ENCODE results near the gene CD6. TPM values are rescaled to one million over a fixed set of nuclear protein-coding genes. Genes with fewer than 3 reads are reported as not detected.
"Not testable (repeated sequence)": the region's sequence is repeated elsewhere in the genome, so short reads cannot be mapped to it uniquely, and the experiment has no call there.

The CD6 gene
- total RNA-seq, 2 donors from 2014 or later = 0.51 to 1.2 TPM

DNA sequence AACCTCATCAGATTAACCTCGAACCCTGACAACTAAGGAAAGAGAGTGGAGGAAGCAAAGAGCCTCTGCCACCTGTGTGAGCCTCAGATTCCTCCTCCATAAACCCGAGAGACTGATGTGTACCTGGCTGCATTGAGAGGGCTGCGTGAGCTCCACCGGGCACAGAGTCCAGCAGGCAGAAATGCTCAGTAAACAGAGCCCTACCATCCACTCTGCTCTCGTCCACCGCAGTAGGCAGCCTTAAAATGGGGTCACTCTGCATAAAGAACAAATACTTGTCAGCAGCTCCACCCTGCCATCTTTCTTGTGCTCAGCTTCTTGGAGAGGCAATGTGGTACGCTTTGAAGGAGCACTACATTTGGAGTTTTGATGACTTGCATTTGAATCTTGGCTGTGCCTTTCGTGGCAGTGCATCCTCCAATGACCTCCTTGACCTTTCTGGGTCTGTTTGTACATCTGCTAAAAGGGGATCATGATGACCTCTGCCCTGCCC, 87.8 kb downstream of the CD6 start:
- Histone ChIP-seq H3K27me3 (replicated peaks; ENCODE audit: insufficient read depth) (no peaks in the 10 kb centered on the region), H3K4me1 (replicated peaks) (no peaks in the 10 kb centered on the region), H3K36me3 (no peaks in the 10 kb centered on the region), H3K4me3 (no peak overlapping the region), H3K27ac (no peak overlapping the region), H3K9me3 (no peaks in the 10 kb centered on the region)
- TF ChIP-seq POLR2AphosphoS5 (IDR thresholded peaks at IDR 0.05) (no peak), POLR2A (IDR thresholded peaks at IDR 0.05) (no peak)
- TF ChIP-seq, protein P1, sequence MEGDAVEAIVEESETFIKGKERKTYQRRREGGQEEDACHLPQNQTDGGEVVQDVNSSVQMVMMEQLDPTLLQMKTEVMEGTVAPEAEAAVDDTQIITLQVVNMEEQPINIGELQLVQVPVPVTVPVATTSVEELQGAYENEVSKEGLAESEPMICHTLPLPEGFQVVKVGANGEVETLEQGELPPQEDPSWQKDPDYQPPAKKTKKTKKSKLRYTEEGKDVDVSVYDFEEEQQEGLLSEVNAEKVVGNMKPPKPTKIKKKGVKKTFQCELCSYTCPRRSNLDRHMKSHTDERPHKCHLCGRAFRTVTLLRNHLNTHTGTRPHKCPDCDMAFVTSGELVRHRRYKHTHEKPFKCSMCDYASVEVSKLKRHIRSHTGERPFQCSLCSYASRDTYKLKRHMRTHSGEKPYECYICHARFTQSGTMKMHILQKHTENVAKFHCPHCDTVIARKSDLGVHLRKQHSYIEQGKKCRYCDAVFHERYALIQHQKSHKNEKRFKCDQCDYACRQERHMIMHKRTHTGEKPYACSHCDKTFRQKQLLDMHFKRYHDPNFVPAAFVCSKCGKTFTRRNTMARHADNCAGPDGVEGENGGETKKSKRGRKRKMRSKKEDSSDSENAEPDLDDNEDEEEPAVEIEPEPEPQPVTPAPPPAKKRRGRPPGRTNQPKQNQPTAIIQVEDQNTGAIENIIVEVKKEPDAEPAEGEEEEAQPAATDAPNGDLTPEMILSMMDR (IDR thresholded peaks at IDR 0.05) = no peak
- 84% methylated on average over 8 of the region's 8 CpGs for WGBS
- intact Hi-C loops (cut with DNase I) = no loop called here
- DNase-seq (ENCODE audit: low spot score) = no peak

DNA sequence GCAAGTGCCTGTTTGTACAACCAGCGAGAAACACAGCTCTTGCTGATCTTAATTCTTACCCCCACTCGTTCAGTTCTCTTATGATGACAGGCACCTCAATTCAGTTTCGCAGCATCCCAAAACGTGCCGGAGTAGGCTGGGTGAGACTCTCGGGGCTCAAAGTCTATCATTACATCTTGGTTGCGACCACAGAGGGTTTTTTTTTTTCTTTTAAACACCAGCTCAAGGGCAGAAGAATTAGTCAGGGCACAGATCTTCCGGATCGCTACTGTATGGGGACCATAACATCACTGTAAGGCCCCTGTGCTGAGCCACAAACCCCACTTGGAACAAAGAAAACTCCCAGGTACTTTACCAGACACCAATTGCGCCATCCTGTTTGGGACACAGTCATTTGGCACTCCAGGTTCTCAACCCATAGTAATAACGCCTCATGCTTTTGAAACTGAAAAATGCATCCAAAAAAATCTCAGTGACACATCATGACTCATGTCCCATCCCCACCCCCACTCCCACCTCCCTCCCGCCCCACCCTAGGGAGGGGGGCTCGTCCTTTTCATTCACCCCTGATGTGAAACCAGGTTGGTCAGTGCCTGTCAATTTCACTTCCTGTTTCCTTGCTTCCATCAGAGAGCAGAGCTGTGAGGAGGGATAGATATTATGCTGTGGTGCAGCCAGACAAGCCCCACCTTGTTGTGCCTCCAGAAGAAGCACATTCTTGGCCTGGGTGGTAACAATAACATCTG, 89.8 kb downstream of the CD6 start:
- Histone ChIP-seq H3K27ac (no peak overlapping the region), H3K4me3 (no peak overlapping the region), H3K27me3 (replicated peaks; ENCODE audit: insufficient read depth) (no peaks in the 10 kb centered on the region), H3K36me3 (no peaks in the 10 kb centered on the region), H3K9me3 (no peaks in the 10 kb centered on the region), H3K4me1 (replicated peaks) (no peaks in the 10 kb centered on the region)
- no peak for DNase-seq (ENCODE audit: low spot score)
- WGBS = 69% methylated on average over 13 of the region's 13 CpGs
- intact Hi-C loops (cut with DNase I) = no loop called here
- TF ChIP-seq POLR2A (IDR thresholded peaks at IDR 0.05) = no peak
- no peak for TF ChIP-seq POLR2AphosphoS5 (IDR thresholded peaks at IDR 0.05)
- TF ChIP-seq, protein P1 (IDR thresholded peaks at IDR 0.05) = no peak

DNA sequence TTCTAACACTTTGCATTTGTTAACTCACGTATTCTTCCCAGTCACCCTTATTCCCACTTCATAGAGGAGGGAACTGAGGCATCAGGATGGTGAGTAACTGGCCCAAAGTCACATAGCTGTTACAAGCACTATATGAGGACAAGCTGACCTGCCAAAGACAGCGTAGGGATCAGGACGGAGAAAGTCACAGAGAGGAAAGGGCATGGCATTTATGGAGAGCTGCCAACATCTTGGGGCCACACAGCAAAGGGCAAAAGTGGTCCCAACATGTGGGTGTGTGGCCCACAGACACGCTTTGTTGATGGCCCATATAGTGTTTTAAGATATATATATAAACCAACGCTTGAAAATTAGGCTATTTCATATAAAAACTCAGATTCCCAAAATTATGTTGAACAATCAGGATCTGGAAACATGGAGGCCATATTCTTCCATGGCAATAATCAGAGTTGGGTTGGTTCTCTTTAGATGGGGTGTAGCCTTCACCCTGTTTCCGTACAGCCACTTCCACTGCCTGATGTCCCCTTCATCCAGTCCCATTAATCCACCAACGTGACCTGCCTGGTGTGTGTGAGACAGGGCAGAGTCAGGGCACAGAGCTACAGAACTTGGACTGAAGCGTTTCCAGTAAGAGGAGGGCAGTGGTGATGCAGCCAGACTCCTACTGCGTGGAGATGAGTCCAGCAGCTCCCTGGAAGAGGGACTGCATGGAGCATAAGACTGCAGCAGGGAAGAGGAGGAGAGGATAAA, 90.9 kb downstream of the CD6 start:
- WGBS = 87% methylated on average over 9 of the region's 9 CpGs
- no peak for DNase-seq (ENCODE audit: low spot score)
- TF ChIP-seq POLR2AphosphoS5 (IDR thresholded peaks at IDR 0.05) (no peak), POLR2A (IDR thresholded peaks at IDR 0.05) (no peak)
- TF ChIP-seq, protein P1 (IDR thresholded peaks at IDR 0.05) = no peak
- H3K9me3 ChIP-seq = no peaks in the 10 kb centered on the region
- H3K4me1 ChIP-seq (replicated peaks) = no peaks in the 10 kb centered on the region
- no peaks in the 10 kb centered on the region for H3K27me3 ChIP-seq (replicated peaks; ENCODE audit: insufficient read depth)
- H3K27ac ChIP-seq = no peak overlapping the region
- intact Hi-C loops (cut with DNase I) = no loop called here
- no peak overlapping the region for H3K4me3 ChIP-seq
- no peaks in the 10 kb centered on the region for H3K36me3 ChIP-seq

DNA sequence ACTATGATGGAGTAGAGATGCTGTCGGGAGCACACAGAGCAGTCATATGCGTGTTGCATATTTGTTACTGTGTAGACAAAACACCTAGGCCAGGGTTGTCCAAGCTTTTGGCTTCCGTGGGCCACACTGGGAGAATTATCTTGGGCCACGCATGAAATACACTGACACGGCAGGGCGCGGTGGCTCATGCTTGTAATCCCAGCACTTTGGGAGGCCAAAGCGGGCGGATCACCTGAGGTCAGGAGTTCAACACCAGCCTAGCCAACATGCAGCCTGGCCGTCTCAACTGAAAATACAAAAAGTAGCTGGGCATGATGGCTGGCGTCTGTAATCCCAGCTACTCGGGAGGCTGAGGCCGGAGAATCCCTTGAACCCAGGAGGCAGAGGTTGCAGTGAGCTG, 93.8 kb downstream of the CD6 start:
- H3K27ac ChIP-seq; H3K36me3 ChIP-seq; DNase-seq (ENCODE audit: low spot score); H3K27me3 ChIP-seq (replicated peaks; ENCODE audit: insufficient read depth); intact Hi-C loops (cut with DNase I); H3K4me1 ChIP-seq (replicated peaks); H3K4me3 ChIP-seq; H3K9me3 ChIP-seq: not testable (repeated sequence)
- 95% methylated on average over 13 of the region's 13 CpGs for WGBS

DNA sequence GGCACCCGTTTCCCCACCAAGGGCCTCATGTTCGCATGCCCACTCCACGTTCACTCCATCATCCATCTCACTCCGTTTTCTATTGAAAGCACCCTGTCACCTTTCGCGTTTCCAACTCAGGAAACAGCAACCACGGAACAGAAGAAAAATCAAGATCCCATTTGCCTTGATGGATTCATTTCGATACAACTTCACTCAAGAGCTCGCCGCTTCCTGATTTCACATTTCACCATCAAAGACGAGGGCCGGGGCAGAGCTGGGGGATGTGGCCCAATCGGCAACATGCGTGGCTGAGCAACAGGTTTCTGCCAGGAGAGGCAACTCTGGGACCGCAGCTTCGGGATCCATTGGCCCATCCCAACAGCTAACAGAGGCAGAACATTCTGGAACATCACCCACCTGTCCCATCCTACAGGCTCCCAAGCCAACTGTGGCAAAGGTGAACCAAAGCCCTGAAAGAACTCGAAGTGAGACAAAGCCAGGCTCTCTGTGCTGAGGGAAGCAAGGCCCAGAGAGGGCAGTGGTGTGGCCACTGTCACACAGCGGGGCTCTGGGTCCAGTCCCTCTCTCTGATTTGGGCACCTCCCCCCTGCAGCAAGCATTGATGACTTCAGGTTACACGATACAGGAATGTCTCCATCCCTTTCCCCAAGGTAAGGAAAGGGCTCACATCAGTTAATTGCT, 94.6 kb downstream of the CD6 start:
- TF ChIP-seq POLR2AphosphoS5 (IDR thresholded peaks at IDR 0.05) (no peak), POLR2A (IDR thresholded peaks at IDR 0.05) (no peak)
- TF ChIP-seq, protein P1 (IDR thresholded peaks at IDR 0.05) = no peak
- Histone ChIP-seq H3K27me3 (replicated peaks; ENCODE audit: insufficient read depth) (no peaks in the 10 kb centered on the region), H3K4me3 (no peak overlapping the region), H3K27ac (no peak overlapping the region), H3K4me1 (replicated peaks) (no peaks in the 10 kb centered on the region), H3K9me3 (no peaks in the 10 kb centered on the region), H3K36me3 (no peaks in the 10 kb centered on the region)
- intact Hi-C loops (cut with DNase I) = no loop called here
- DNase-seq (ENCODE audit: low spot score) = no peak
- WGBS = 87% methylated on average over 19 of the region's 19 CpGs

Data from prostate gland (tissue), 2 donors.